GM10266 (cell line): Measurements from ENCODE around the gene LCN9.

ENCODE experiments used
- DNase-seq: peaks from one replicate; pipeline ENCODE4 v3.0.0; 2012; ENCODE audit errors: extremely low spot score
- CTCF ChIP-seq: IDR thresholded peaks from 2 replicates; pipeline ENCODE4 v1.5.1; 2012; ENCODE audit warnings: mild to moderate bottlenecking, low read depth; ENCODE audit not compliant: control insufficient read depth, insufficient read depth; ENCODE audit errors: missing control alignments

LCN9 gene

GRCh38 chr9:135673941-135674340, 10.8 kb downstream of the LCN9 start:
- no peak for TF ChIP-seq CTCF

GRCh38 chr9:135674977-135675376, 11.9 kb downstream of the LCN9 start:
- DNase-seq: no peak
- TF ChIP-seq CTCF: no peak

More at GRCh38 chr9:135673941-135674340, 10.8 kb downstream of the LCN9 start:
- no peak for DNase-seq

- no peak for TF ChIP-seq CTCF
- no peak for DNase-seq
These were observed 13.8 kb downstream of the LCN9 start for GRCh38 chr9:135676891-135677290.

- no peak for DNase-seq
- no peak for TF ChIP-seq CTCF
These were observed 14.6 kb downstream of the LCN9 start for GRCh38 chr9:135677641-135678168.

GRCh38 chr9:135678236-135679017, 15.3 kb downstream of the LCN9 start:
- no peak for DNase-seq
- TF ChIP-seq CTCF: no peak

- TF ChIP-seq CTCF: no peak
- no peak for DNase-seq
These were observed 16.9 kb downstream of the LCN9 start for GRCh38 chr9:135680056-135680455.

- TF ChIP-seq CTCF: no peak
- DNase-seq: no peak
These were observed 18.1 kb downstream of the LCN9 start for GRCh38 chr9:135681161-135681560.
